NB4 (cell line): ENCODE results near the gene MRPL38.

Experiments
- CTCF ChIP-seq: IDR thresholded peaks from one replicate; pipeline ENCODE4 v1.5.1; 2012; ENCODE audit warnings: low read depth, low read length
- MAX ChIP-seq: IDR thresholded peaks from 2 replicates; pipeline ENCODE4 v1.6.1; 2011; ENCODE audit warnings: low read depth, low read length
- POLR2A ChIP-seq: IDR thresholded peaks from 2 replicates; pipeline ENCODE4 v1.6.1; 2011; ENCODE audit warnings: mild to moderate bottlenecking; ENCODE audit not compliant: insufficient read length; ENCODE audit errors: extremely low read depth

- TF ChIP-seq POLR2A: no peak
- no peak for TF ChIP-seq CTCF
- TF ChIP-seq MAX: no peak
These were observed 4.5 kb upstream of the MRPL38 start for GRCh38 chr17:75909051-75909811.
